ENCODE data around the gene TSEN54. TPM values are rescaled to one million over a fixed set of nuclear protein-coding genes. Genes with fewer than 3 reads are reported as not detected.

TSEN54 gene
- total RNA-seq, 1 experiment from 2014 or later: 42.6 TPM

- CTCF ChIA-PET: no interaction called here
These were observed 24.7 kb downstream of the TSEN54 start for GRCh38 chr17:75540923-75541503.

GRCh38 chr17:75542229-75542628, 25.9 kb downstream of the TSEN54 start:
- H3K27ac ChIP-seq: no peak overlapping the region
- 0 out of 2 replicates have a peak, but pooled peaks cover 6% of the 10 kb centered on the region for H3K79me2 ChIP-seq (ENCODE audit: low read depth)
- H3K4me3 ChIP-seq: no peak overlapping the region
- H4K20me1 ChIP-seq (ENCODE audit: insufficient read depth): no peaks in the 10 kb centered on the region
- peaks cover 5% of the 10 kb centered on the region; the same call in 1 of the 2 replicates for H3F3A ChIP-seq (ENCODE audit: insufficient read depth, low read depth)
- no peaks in the 10 kb centered on the region for H3K9me3 ChIP-seq (ENCODE audit: insufficient read depth, low read depth)
- H2AFZ ChIP-seq: no peak overlapping the region
- CTCF ChIA-PET: no interaction called here
- no peaks in the 10 kb centered on the region for H3K36me3 ChIP-seq (ENCODE audit: low read depth)
- no peaks in the 10 kb centered on the region for H3K27me3 ChIP-seq (ENCODE audit: insufficient read depth, low read depth)
- DNase-seq: no peak
- no peaks in the 10 kb centered on the region for H3K9me2 ChIP-seq (ENCODE audit: insufficient read depth)
- BruUV-seq (replicated peaks): no TSS peak
- no peaks in the 10 kb centered on the region for H3K4me1 ChIP-seq (replicated peaks; ENCODE audit: insufficient read depth)
- intact Hi-C loops (cut with micrococcal nuclease; ENCODE audit: unreplicated experiment): no loop called here
- POLR2A ChIA-PET (ENCODE audit: unreplicated experiment): no interaction called here
- TF ChIP-seq CTCF (conservative IDR thresholded peaks at IDR 0.05): no peak
- no peak for TF ChIP-seq EZH2 (IDR thresholded peaks at IDR 0.05; ENCODE audit: low read depth)
- H3K4me2 ChIP-seq: no peak overlapping the region

More at GRCh38 chr17:75540923-75541503, 24.7 kb downstream of the TSEN54 start:
- H3K36me3 ChIP-seq (ENCODE audit: low read depth): no peaks in the 10 kb centered on the region
- H3K4me1 ChIP-seq (replicated peaks; ENCODE audit: insufficient read depth): no peaks in the 10 kb centered on the region
- DNase-seq: no peak
- no peak overlapping the region for H3K4me3 ChIP-seq
- no peak overlapping the region for H3K27ac ChIP-seq
- intact Hi-C loops (cut with micrococcal nuclease; ENCODE audit: unreplicated experiment): no loop called here
- no peaks in the 10 kb centered on the region for H3F3A ChIP-seq (ENCODE audit: insufficient read depth, low read depth)
- POLR2A ChIA-PET (ENCODE audit: unreplicated experiment): no interaction called here
- H3K79me2 ChIP-seq (ENCODE audit: low read depth): 0 out of 2 replicates have a peak, but pooled peaks cover 6% of the 10 kb centered on the region
- H2AFZ ChIP-seq: no peak overlapping the region
- TF ChIP-seq EZH2 (IDR thresholded peaks at IDR 0.05; ENCODE audit: low read depth) (no peak), CTCF (conservative IDR thresholded peaks at IDR 0.05) (no peak)
- no peak overlapping the region for H3K4me2 ChIP-seq
- no peaks in the 10 kb centered on the region for H3K27me3 ChIP-seq (ENCODE audit: insufficient read depth, low read depth)
- BruUV-seq (replicated peaks): no TSS peak
- no peaks in the 10 kb centered on the region for H3K9me2 ChIP-seq (ENCODE audit: insufficient read depth)
- H4K20me1 ChIP-seq (ENCODE audit: insufficient read depth): no peaks in the 10 kb centered on the region
- H3K9me3 ChIP-seq (ENCODE audit: insufficient read depth, low read depth): no peaks in the 10 kb centered on the region

GRCh38 chr17:75542728-75543336, 26.5 kb downstream of the TSEN54 start:
- no peaks in the 10 kb centered on the region for H3K27me3 ChIP-seq (ENCODE audit: insufficient read depth, low read depth)
- ChIA-PET POLR2A (ENCODE audit: unreplicated experiment) (no interaction called here), CTCF (no interaction called here)
- intact Hi-C loops (cut with micrococcal nuclease; ENCODE audit: unreplicated experiment): no loop called here
- H3K9me3 ChIP-seq (ENCODE audit: insufficient read depth, low read depth): no peaks in the 10 kb centered on the region
- H3F3A ChIP-seq (ENCODE audit: insufficient read depth, low read depth): peaks cover 10% of the 10 kb centered on the region; the same call in 1 of the 2 replicates
- BruUV-seq (replicated peaks): no TSS peak
- 0 out of 2 replicates have a peak, but pooled peaks cover 6% of the 10 kb centered on the region for H3K79me2 ChIP-seq (ENCODE audit: low read depth)
- H3K4me2 ChIP-seq: no peak overlapping the region
- H3K9me2 ChIP-seq (ENCODE audit: insufficient read depth): no peaks in the 10 kb centered on the region
- no peak overlapping the region for H3K27ac ChIP-seq
- TF ChIP-seq EZH2 (IDR thresholded peaks at IDR 0.05; ENCODE audit: low read depth): no peak
- no peak for TF ChIP-seq CTCF (conservative IDR thresholded peaks at IDR 0.05)
- H3K36me3 ChIP-seq (ENCODE audit: low read depth): no peaks in the 10 kb centered on the region
- no peak overlapping the region for H3K4me3 ChIP-seq
- H4K20me1 ChIP-seq (ENCODE audit: insufficient read depth): no peaks in the 10 kb centered on the region
- H3K4me1 ChIP-seq (replicated peaks; ENCODE audit: insufficient read depth): peaks cover 4% of the 10 kb centered on the region; the same call in 1 of the 2 replicates
- DNase-seq: no peak
- no peak overlapping the region for H2AFZ ChIP-seq

All from PC-9 (cell line).